Pancreas (tissue), 10 donors: ENCODE measurements around the gene SPRR2G. TPM values are rescaled to one million over a fixed set of nuclear protein-coding genes. Genes with fewer than 3 reads are reported as not detected.
"Not testable (repeated sequence)": the region's sequence is repeated elsewhere in the genome, so short reads cannot be mapped to it uniquely, and the experiment has no call there.

Experiments used
- ATAC-seq, 4 donors: fragments of 200-7000 bp; cut with Tn5 transposase; one replicate each; pipeline versions ENCODE4 v1.8.0 to v1.9.1; 2020; ENCODE audit warnings: mild to moderate bottlenecking in 4 of 4, moderate library complexity in 4 of 4
- DNase-seq, 6 donors: peaks; one replicate each; pipeline ENCODE4 v3.0.0-alpha.2; 2020
- FAIRE-seq: peaks from 2 replicates; lab custom pipeline; 2012; peaks lifted over from hg19 to GRCh38; lab: Jason Lieb, UNC
- H3K27ac ChIP-seq, 4 donors: fragments of 200-600 bp; sonication (generic); 1 replicate in 3 of 4; 2 replicates in 1 of 4; pipeline versions ENCODE4 v1.5.0 to v1.8.0; 2020
- H3K27me3 ChIP-seq, 4 donors: fragments of 200-600 bp; one replicate each; pipeline ENCODE4 v1.8.0; 2021
- H3K36me3 ChIP-seq, 3 donors: fragments of 200-600 bp; sonication (generic) in 1 of 3; one replicate each; pipeline versions ENCODE4 v1.5.0 to v1.8.0; 2020 to 2021
- H3K4me1 ChIP-seq, 3 donors: fragments of 200-600 bp; one replicate each; pipeline ENCODE4 v1.8.0; 2021
- H3K4me3 ChIP-seq, 4 donors: fragments of 200-600 bp; sonication (generic) in 2 of 4; one replicate each; pipeline versions ENCODE4 v1.5.0 to v1.8.0; 2020 to 2021
- H3K9me3 ChIP-seq, 4 donors: fragments of 200-600 bp; one replicate each; pipeline ENCODE4 v1.8.0; 2021
- CTCF ChIP-seq, 4 donors: fragments of 200-600 bp; sonication (generic) in 3 of 4; IDR thresholded peaks; one replicate each; pipeline versions ENCODE4 v1.5.0 to v1.8.0; 2021; ENCODE audit warnings: antibody characterized with exemption in 4 of 4
- WGBS, 2 donors: extraction: QIAGEN DNeasy Blood & Tissue Kit; methylation state at CpG; one replicate each; pipeline ENCODE4 v1.1.7; 2013; 5-methylcytosine and 5-hydroxymethylcytosine counted together
- intact Hi-C, 3 donors: fragments of 100-400 bp; cut with DNase I; formaldehyde crosslinking; loops; one replicate each; pipeline versions ENCODE4 v1.11.1 to v1.14.2; 2022
- polyA plus RNA-seq, 2 donors: library from polyadenylated mRNA; stranded (reverse); fragments of 200-250 nt; gene quantifications; one replicate each; pipeline ENCODE4 v1.2.3, GENCODE V29; 2013
- total RNA-seq, 6 donors: library from RNA; stranded (reverse); fragmentation: NEBNext Ultra II Directional in 4 of 6; extraction: Animal tissue kit (Norgen Biotek cat#: 25700) in 4 of 6; gene quantifications; one replicate each; pipeline versions ENCODE4 v1.2.1 to v1.2.4, GENCODE V29; 2021 to 2023
- donor health status: healthy with polysubstance abuse.
- donor health status: DM: no; HTN: no; CAD: no; lungs with moderate emphysema.
- donor health status: DM: no; HTN: no; CAD: no.
- donor health status: control.
- donor health status: control.
- donor health status: Bipolar disorder and iron deficiency.
- donor health status: DM: yes; HTN: yes; CAD: no.
- donor health status: DM: no; HTN: no; CAD: no.
- donor health status: DM: no; HTN: no; CAD: no.
- donor health status: DM: yes; HTN: yes; CAD: no.

The SPRR2G gene
- total and polyA plus RNA-seq, 8 donors = not detected

- TF ChIP-seq CTCF (IDR thresholded peaks at IDR 0.05) = no peak
- Histone ChIP-seq H3K36me3 (no peaks in the 10 kb centered on the region), H3K4me3 (no peak overlapping the region), H3K4me1 (peaks cover 0 to 8% (median 0%) of the 10 kb centered on the region in 3 donors), H3K27me3 (no peaks in the 10 kb centered on the region), H3K27ac (no peak overlapping the region), H3K9me3 (no peaks in the 10 kb centered on the region)
- ATAC-seq (no peak), FAIRE-seq (no peak), DNase-seq (no peak)
- intact Hi-C loops = no loop called here
- 77 to 82% methylated on average over 2 of the region's 2 CpGs for WGBS, 2 donors
Measured at GRCh38 chr1:153127296-153127695, 23.4 kb downstream of the SPRR2G start.

- Histone ChIP-seq H3K36me3 (no peaks in the 10 kb centered on the region), H3K9me3 (no peaks in the 10 kb centered on the region), H3K4me3 (no peak overlapping the region), H3K4me1 (peaks cover 0 to 10% (median 10%) of the 10 kb centered on the region in 3 donors), H3K27me3 (no peaks in the 10 kb centered on the region), H3K27ac (no peak overlapping the region)
- ATAC-seq (no peak), FAIRE-seq (no peak), DNase-seq (no peak)
- TF ChIP-seq CTCF (IDR thresholded peaks at IDR 0.05) = no peak
- 95 to 96% methylated on average over 1 of the region's 1 CpG for WGBS, 2 donors
- intact Hi-C loops = no loop called here
Measured at GRCh38 chr1:153125536-153125935, 25.2 kb downstream of the SPRR2G start.

- DNase-seq, H3K4me3 ChIP-seq, ATAC-seq, H3K36me3 ChIP-seq, H3K9me3 ChIP-seq, FAIRE-seq, intact Hi-C loops, H3K27me3 ChIP-seq: not testable (repeated sequence)
- Histone ChIP-seq H3K4me1 (peaks cover 5 to 21% (median 14%) of the 10 kb centered on the region in 3 donors), H3K27ac (peak overlapping the region; percentile 79 to 89 (median 88))
- 77 to 84% methylated on average over 8 of the region's 8 CpGs for WGBS, 2 donors
Measured at GRCh38 chr1:153123793-153124192, 26.9 kb downstream of the SPRR2G start.

- peaks cover 8 to 22% (median 14%) of the 10 kb centered on the region in 3 donors for H3K4me1 ChIP-seq
- no peak for TF ChIP-seq CTCF (IDR thresholded peaks at IDR 0.05)
- 9 to 10% methylated on average over 3 of the region's 3 CpGs for WGBS, 2 donors
- peak; percentile 94 to 97 (median 96) for ATAC-seq
- no peaks in the 10 kb centered on the region for H3K27me3 ChIP-seq
- intact Hi-C loops = no loop called here
- peak; percentile 71 to 95 (median 86) for DNase-seq
- FAIRE-seq = no peak
- H3K36me3 ChIP-seq = no peaks in the 10 kb centered on the region
- peak overlapping the region; percentile 79 to 89 (median 88) for H3K27ac ChIP-seq
- H3K9me3 ChIP-seq = no peaks in the 10 kb centered on the region
- H3K4me3 ChIP-seq = no peak overlapping the region
Measured at GRCh38 chr1:153122831-153123421, 27.8 kb downstream of the SPRR2G start.

GRCh38 chr1:153120945-153121344 lies 29.7 kb downstream of the SPRR2G start:
- H3K36me3 ChIP-seq = no peaks in the 10 kb centered on the region
- no peak for TF ChIP-seq CTCF (IDR thresholded peaks at IDR 0.05)
- H3K27me3 ChIP-seq = no peaks in the 10 kb centered on the region
- no peak overlapping the region for H3K27ac ChIP-seq
- no peak overlapping the region for H3K4me3 ChIP-seq
- FAIRE-seq (no peak), ATAC-seq (no peak), DNase-seq (no peak)
- H3K4me1 ChIP-seq = peaks cover 8 to 22% (median 14%) of the 10 kb centered on the region in 3 donors
- intact Hi-C loops = no loop called here
- H3K9me3 ChIP-seq = no peaks in the 10 kb centered on the region
